GM12891 (cell line): ENCODE measurements around the gene ADGRG2.

Experiments used
- DNase-seq: peaks from one replicate; pipeline ENCODE4 v3.0.0; 2011; ENCODE audit warnings: low spot score; ENCODE audit not compliant: insufficient read length
- FAIRE-seq: peaks from 2 replicates; lab custom pipeline; 2011; peaks lifted over from hg19 to GRCh38; lab: Jason Lieb, UNC
- PAX5 ChIP-seq: IDR thresholded peaks from 2 replicates; pipeline ENCODE4 v1.6.1; 2011; ENCODE audit warnings: low read length, moderate library complexity, mild to moderate bottlenecking; ENCODE audit not compliant: insufficient read depth, severe bottlenecking
- POLR2A ChIP-seq: IDR thresholded peaks from 2 replicates; pipeline ENCODE4 v1.6.1; 2011; ENCODE audit warnings: low read depth, low read length, control low read depth
- POLR2AphosphoS5 ChIP-seq: IDR thresholded peaks from 2 replicates; pipeline ENCODE4 v1.6.1; 2011; ENCODE audit warnings: low read depth, low read length, control low read depth
- POU2F2 ChIP-seq: IDR thresholded peaks from 2 replicates; pipeline ENCODE4 v1.6.1; 2011; ENCODE audit warnings: low read depth, mild to moderate bottlenecking, control low read depth, low read length, moderate library complexity
- SPI1 ChIP-seq: IDR thresholded peaks from 2 replicates; pipeline ENCODE4 v1.6.1; 2011; ENCODE audit warnings: low read depth, low read length, control low read depth
- TAF1 ChIP-seq: IDR thresholded peaks from 2 replicates; pipeline ENCODE4 v1.6.1; 2011; ENCODE audit warnings: low read depth, low read length, control low read depth

ADGRG2 gene

DNA sequence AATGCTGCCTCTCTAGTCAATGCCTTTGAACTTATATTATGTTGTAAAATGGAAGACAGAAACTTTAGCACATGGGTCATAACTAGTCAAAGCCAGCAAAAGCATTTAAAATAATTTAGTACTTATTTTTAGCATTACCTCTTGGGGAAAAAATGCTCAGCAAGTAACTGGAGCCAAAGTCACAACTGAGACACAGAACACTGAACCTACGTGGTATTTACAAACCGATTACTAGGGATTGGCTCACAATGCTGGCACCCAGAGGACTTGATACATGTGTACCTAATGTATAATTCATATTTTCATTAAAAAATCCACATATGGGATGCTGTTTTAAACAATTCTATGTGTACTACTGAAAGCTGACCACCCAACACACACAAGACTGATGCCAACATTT lies 176.8 kb downstream of the ADGRG2 start:
- DNase-seq (no peak), FAIRE-seq (no peak)
- TF ChIP-seq POLR2AphosphoS5 = no peak
- TF ChIP-seq POLR2A = no peak
- no peak for TF ChIP-seq SPI1
- no peak for TF ChIP-seq PAX5
- no peak for TF ChIP-seq POU2F2
- no peak for TF ChIP-seq TAF1

- no peak for FAIRE-seq
- DNase-seq = no peak
- TF ChIP-seq POU2F2 = no peak
- TF ChIP-seq TAF1 = no peak
- no peak for TF ChIP-seq POLR2A
- TF ChIP-seq POLR2AphosphoS5 = no peak
- TF ChIP-seq PAX5 = no peak
- no peak for TF ChIP-seq SPI1
Observed at GRCh38 chrX:18944482-18944881, 177.8 kb downstream of the ADGRG2 start.

DNA sequence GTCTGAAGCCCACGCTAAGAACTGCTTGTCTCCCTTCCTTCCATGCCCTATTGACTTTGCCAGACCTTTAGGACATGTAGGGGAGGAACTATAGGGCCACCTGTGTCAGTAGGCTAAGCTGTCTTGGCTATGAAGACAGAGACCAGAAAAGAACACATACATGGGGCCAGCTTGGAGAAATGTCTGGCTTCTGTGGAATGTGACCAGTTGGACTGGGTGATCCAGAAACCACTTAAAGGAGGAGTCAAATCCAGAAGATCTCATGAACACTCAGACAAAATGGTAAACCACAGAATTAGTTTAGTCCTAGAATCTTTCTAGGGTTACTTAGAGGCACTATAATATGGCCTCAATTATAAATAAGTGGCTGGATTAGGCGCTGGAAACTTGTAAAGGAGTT lies 180.4 kb downstream of the ADGRG2 start:
- DNase-seq = no peak
- FAIRE-seq = no peak
- TF ChIP-seq SPI1 (no peak), POLR2AphosphoS5 (no peak), TAF1 (no peak), POU2F2 (no peak)
